ENCODE data around the gene GJC3.
"Not testable (repeated sequence)": the region's sequence is repeated elsewhere in the genome, so short reads cannot be mapped to it uniquely, and the experiment has no call there.

GJC3 gene

DNA sequence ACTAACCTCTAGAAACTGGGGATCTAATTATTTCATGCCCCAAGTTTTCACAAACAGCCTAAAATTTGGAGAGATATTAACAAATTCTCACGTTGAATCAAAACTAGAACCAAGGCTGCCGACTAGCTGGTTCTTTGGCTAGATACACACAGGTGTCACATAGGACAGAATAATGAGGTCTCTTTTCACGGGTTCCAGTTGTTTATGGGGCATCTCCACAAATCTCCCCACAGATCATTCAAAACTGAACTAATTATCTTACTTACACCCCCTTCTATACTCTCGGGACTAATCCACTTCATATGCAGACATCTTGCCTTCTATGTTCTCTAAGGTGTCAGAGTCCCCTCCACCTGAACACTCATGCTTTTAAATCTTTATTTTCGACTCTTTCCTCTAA, 36.1 kb downstream of the GJC3 start:
- Histone ChIP-seq H3K4me3 (ENCODE audit: low read depth, low read length) (no peak overlapping the region), H3K9ac (no peak overlapping the region), H3K9me3 (ENCODE audit: control insufficient read depth, low read length) (no peaks in the 10 kb centered on the region), H3K4me1 (no peaks in the 10 kb centered on the region), H3K79me2 (no peaks in the 10 kb centered on the region), H3K27me3 (ENCODE audit: control insufficient read depth, insufficient read depth, low read length) (no peaks in the 10 kb centered on the region), H3K27ac (no peak overlapping the region), H3K36me3 (ENCODE audit: control insufficient read depth, insufficient read depth, low read length) (no peaks in the 10 kb centered on the region), H2AFZ (no peak overlapping the region), H3K4me2 (ENCODE audit: low read length) (no peak overlapping the region)
- TF ChIP-seq, protein P1, sequence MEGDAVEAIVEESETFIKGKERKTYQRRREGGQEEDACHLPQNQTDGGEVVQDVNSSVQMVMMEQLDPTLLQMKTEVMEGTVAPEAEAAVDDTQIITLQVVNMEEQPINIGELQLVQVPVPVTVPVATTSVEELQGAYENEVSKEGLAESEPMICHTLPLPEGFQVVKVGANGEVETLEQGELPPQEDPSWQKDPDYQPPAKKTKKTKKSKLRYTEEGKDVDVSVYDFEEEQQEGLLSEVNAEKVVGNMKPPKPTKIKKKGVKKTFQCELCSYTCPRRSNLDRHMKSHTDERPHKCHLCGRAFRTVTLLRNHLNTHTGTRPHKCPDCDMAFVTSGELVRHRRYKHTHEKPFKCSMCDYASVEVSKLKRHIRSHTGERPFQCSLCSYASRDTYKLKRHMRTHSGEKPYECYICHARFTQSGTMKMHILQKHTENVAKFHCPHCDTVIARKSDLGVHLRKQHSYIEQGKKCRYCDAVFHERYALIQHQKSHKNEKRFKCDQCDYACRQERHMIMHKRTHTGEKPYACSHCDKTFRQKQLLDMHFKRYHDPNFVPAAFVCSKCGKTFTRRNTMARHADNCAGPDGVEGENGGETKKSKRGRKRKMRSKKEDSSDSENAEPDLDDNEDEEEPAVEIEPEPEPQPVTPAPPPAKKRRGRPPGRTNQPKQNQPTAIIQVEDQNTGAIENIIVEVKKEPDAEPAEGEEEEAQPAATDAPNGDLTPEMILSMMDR (IDR thresholded peaks at IDR 0.05): no peak

GRCh38 chr7:99890348-99890747, 39.1 kb downstream of the GJC3 start:
- H3K9me3 ChIP-seq (ENCODE audit: control insufficient read depth, low read length); H3K27ac ChIP-seq; H3K4me1 ChIP-seq; H2AFZ ChIP-seq; H3K4me2 ChIP-seq (ENCODE audit: low read length); H3K9ac ChIP-seq; H3K79me2 ChIP-seq; H3K27me3 ChIP-seq (ENCODE audit: control insufficient read depth, insufficient read depth, low read length); H3K36me3 ChIP-seq (ENCODE audit: control insufficient read depth, insufficient read depth, low read length); H3K4me3 ChIP-seq (ENCODE audit: low read depth, low read length): not testable (repeated sequence)

GRCh38 chr7:99888366-99888765, 41.1 kb downstream of the GJC3 start:
- not testable (repeated sequence) for H3K4me1 ChIP-seq; H3K4me3 ChIP-seq (ENCODE audit: low read depth, low read length)

GRCh38 chr7:99881370-99881769, 48.0 kb downstream of the GJC3 start:
- no peaks in the 10 kb centered on the region for H3K79me2 ChIP-seq
- H2AFZ ChIP-seq: no peak overlapping the region
- H3K27ac ChIP-seq: no peak overlapping the region
- no peak overlapping the region for H3K9ac ChIP-seq
- H3K36me3 ChIP-seq (ENCODE audit: control insufficient read depth, insufficient read depth, low read length): no peaks in the 10 kb centered on the region
- no peaks in the 10 kb centered on the region for H3K27me3 ChIP-seq (ENCODE audit: control insufficient read depth, insufficient read depth, low read length)
- no peaks in the 10 kb centered on the region for H3K4me1 ChIP-seq
- no peak overlapping the region for H3K4me2 ChIP-seq (ENCODE audit: low read length)
- H3K4me3 ChIP-seq (ENCODE audit: low read depth, low read length): no peak overlapping the region
- no peaks in the 10 kb centered on the region for H3K9me3 ChIP-seq (ENCODE audit: control insufficient read depth, low read length)
- TF ChIP-seq, protein P1 (IDR thresholded peaks at IDR 0.05): no peak

More at GRCh38 chr7:99888366-99888765, 41.1 kb downstream of the GJC3 start:
- H3K36me3 ChIP-seq (ENCODE audit: control insufficient read depth, insufficient read depth, low read length); H3K27ac ChIP-seq; H3K79me2 ChIP-seq; H3K27me3 ChIP-seq (ENCODE audit: control insufficient read depth, insufficient read depth, low read length); H3K4me2 ChIP-seq (ENCODE audit: low read length); H3K9ac ChIP-seq; H3K9me3 ChIP-seq (ENCODE audit: control insufficient read depth, low read length); H2AFZ ChIP-seq: not testable (repeated sequence)

- Histone ChIP-seq H3K4me2 (ENCODE audit: low read length) (no peak within 1 kb of the TSS), H3K4me1 (no peaks in the 10 kb centered on the region), H3K4me3 (ENCODE audit: low read depth, low read length) (no peak within 1 kb of the TSS), H3K27me3 (ENCODE audit: control insufficient read depth, insufficient read depth, low read length) (no peaks in the 10 kb centered on the region), H2AFZ (no peak within 1 kb of the TSS), H3K9me3 (ENCODE audit: control insufficient read depth, low read length) (no peaks in the 10 kb centered on the region), H3K9ac (no peak within 1 kb of the TSS), H3K27ac (no peak within 1 kb of the TSS), H3K36me3 (ENCODE audit: control insufficient read depth, insufficient read depth, low read length) (no peaks in the 10 kb centered on the region), H3K79me2 (no peaks in the 10 kb centered on the region)
- TF ChIP-seq, protein P1 (IDR thresholded peaks at IDR 0.05): no peak
These were observed 52.5 kb downstream of the GJC3 start, which contains the start of gene OR2AE1 for GRCh38 chr7:99876933-99877332. TSS of gene OR2AE1 (minus strand) at chr7:99877033. CDS start at chr7:99877033, 0 bp downstream.

GRCh38 chr7:99876491-99876890, 52.9 kb downstream of the GJC3 start:
- Histone ChIP-seq H3K9me3 (ENCODE audit: control insufficient read depth, low read length) (no peaks in the 10 kb centered on the region), H3K27ac (no peak overlapping the region), H2AFZ (no peak overlapping the region), H3K4me3 (ENCODE audit: low read depth, low read length) (no peak overlapping the region), H3K79me2 (no peaks in the 10 kb centered on the region), H3K4me2 (ENCODE audit: low read length) (no peak overlapping the region), H3K4me1 (no peaks in the 10 kb centered on the region), H3K27me3 (ENCODE audit: control insufficient read depth, insufficient read depth, low read length) (no peaks in the 10 kb centered on the region), H3K36me3 (ENCODE audit: control insufficient read depth, insufficient read depth, low read length) (no peaks in the 10 kb centered on the region), H3K9ac (no peak overlapping the region)
- TF ChIP-seq, protein P1 (IDR thresholded peaks at IDR 0.05): no peak

Data from parathyroid adenoma (tissue), 2 donors.